Breast epithelium (tissue), 4 donors: ENCODE results near the gene TRIM40. TPM values are rescaled to one million over a fixed set of nuclear protein-coding genes. Genes with fewer than 3 reads are reported as not detected.

Experiments used
- DNase-seq, 2 donors: peaks; one replicate each; pipeline ENCODE4 v3.0.0-alpha.2; 2019; ENCODE audit warnings: low spot score in 2 of 2
- H3K27ac ChIP-seq, 2 donors: fragments of 200-600 bp; sonication (generic) in 1 of 2; one replicate each; pipeline ENCODE4 v1.5.1; 2016 to 2019; ENCODE audit warnings: mild to moderate bottlenecking in 1 of 2
- H3K27me3 ChIP-seq, 2 donors: fragments of 200-600 bp; sonication (generic) in 1 of 2; one replicate each; pipeline versions ENCODE4 v1.5.1 to v1.6.0; 2017 to 2019; ENCODE audit warnings: control low read depth in 1 of 2, mild to moderate bottlenecking in 1 of 2
- H3K36me3 ChIP-seq: fragments of 200-600 bp; one replicate; pipeline ENCODE4 v1.5.1; 2019
- H3K4me1 ChIP-seq, 2 donors: fragments of 200-600 bp; sonication (generic); one replicate each; pipeline ENCODE4 v1.5.1; 2016 to 2019; ENCODE audit warnings: control low read depth in 1 of 2
- H3K4me3 ChIP-seq, 3 donors: fragments of 200-600 bp; sonication (generic); 1 replicate in 2 of 3; 2 replicates in 1 of 3; pipeline ENCODE4 v1.5.1; 2016 to 2019; ENCODE audit warnings: mild to moderate bottlenecking in 3 of 3, moderate library complexity in 2 of 3
- H3K9me3 ChIP-seq, 2 donors: fragments of 200-600 bp; sonication (generic) in 1 of 2; one replicate each; pipeline ENCODE4 v1.5.1; 2016 to 2019; ENCODE audit warnings: control low read depth in 1 of 2
- POLR2A ChIP-seq: fragments of 450-650 bp; IDR thresholded peaks from one replicate; pipeline ENCODE4 v1.6.1; 2016; ENCODE audit warnings: antibody characterized with exemption, mild to moderate bottlenecking, moderate library complexity
- POLR2AphosphoS5 ChIP-seq, 3 donors: sonication (generic); formaldehyde crosslinking; IDR thresholded peaks; one replicate each; pipeline ENCODE4 v1.6.1; 2017; ENCODE audit warnings: antibody characterized with exemption in 3 of 3
- intact Hi-C: fragments of 100-400 bp; cut with DNase I; formaldehyde crosslinking; loops from one replicate; pipeline ENCODE4 v1.15.1; 2023; ENCODE audit warnings: low total_unique reads
- total RNA-seq, 3 donors: library from RNA; depleted of rRNA; stranded (reverse); fragments of >200 nt; gene quantifications; one replicate each; pipeline ENCODE4 v1.1.0, GENCODE V29; 2016
- TF ChIP-seq, protein P1 (sequence below), 3 donors: fragments of 450-650 bp; IDR thresholded peaks; one replicate each; pipeline ENCODE4 v1.5.1; 2016 to 2017; ENCODE audit warnings: antibody characterized with exemption in 3 of 3, mild to moderate bottlenecking in 3 of 3, moderate library complexity in 3 of 3

The TRIM40 gene
- total RNA-seq, 3 donors from 2014 or later, result 0.33 TPM; not detected in 2

DNA sequence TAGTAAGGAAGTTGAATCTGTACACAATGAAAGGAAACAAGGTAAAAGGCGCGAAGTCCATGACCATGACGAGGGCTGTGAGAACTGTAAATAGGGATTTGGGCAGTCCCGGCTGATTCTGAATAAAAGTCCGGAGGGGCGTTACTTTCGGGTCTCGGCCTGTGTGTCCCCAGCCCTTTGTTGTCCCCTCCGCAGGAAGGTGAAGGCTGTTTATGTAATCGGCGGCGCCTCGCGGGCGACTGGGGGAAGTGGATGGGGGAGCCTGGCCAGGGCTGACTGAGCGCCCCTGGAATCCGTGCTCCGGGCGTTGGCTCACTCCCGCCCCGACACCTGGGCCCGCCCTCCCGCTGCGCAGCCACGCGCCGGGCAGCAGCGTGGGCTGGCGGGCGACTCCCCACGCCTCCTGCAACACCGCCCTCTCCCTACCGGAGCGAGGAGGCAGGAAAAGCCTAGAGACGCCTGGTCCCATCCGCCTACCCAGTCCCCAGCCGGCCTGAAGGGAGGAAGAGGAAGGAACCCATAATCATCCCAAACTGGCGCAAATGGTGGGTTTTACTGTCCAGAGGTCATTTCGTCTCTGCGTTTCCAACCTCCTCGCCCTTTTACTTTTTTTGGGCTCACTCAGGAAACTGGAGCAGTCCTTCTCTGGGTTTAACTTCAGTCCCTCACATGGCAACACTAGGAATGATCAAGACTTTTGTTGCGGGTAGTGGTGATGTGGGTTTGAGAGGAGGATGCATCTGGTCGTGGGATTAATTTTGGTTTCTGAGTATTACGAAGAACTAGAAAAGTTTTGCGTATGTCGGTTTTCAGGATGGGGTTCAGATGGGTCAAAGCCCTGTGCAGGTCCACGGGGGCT is 35.1 kb upstream of the TRIM40 start:
- H3K27ac ChIP-seq, result peak overlapping the region; percentile 88 to 93
- H3K9me3 ChIP-seq, result no peaks in the 10 kb centered on the region
- H3K27me3 ChIP-seq, result peaks cover 0 to 9% of the 10 kb centered on the region in 2 donors
- TF ChIP-seq POLR2A, result no peak
- peak in 1 of 3 donors; percentile 54 for TF ChIP-seq POLR2AphosphoS5 (IDR thresholded peaks at IDR 0.05)
- no peaks in the 10 kb centered on the region for H3K36me3 ChIP-seq
- peak; percentile 73 to 78 for DNase-seq
- intact Hi-C loops, result no loop called here
- H3K4me1 ChIP-seq, result peaks cover 4 to 19% of the 10 kb centered on the region in 2 donors
- peak overlapping the region; percentile 18 to 68 (median 51) for H3K4me3 ChIP-seq

DNA sequence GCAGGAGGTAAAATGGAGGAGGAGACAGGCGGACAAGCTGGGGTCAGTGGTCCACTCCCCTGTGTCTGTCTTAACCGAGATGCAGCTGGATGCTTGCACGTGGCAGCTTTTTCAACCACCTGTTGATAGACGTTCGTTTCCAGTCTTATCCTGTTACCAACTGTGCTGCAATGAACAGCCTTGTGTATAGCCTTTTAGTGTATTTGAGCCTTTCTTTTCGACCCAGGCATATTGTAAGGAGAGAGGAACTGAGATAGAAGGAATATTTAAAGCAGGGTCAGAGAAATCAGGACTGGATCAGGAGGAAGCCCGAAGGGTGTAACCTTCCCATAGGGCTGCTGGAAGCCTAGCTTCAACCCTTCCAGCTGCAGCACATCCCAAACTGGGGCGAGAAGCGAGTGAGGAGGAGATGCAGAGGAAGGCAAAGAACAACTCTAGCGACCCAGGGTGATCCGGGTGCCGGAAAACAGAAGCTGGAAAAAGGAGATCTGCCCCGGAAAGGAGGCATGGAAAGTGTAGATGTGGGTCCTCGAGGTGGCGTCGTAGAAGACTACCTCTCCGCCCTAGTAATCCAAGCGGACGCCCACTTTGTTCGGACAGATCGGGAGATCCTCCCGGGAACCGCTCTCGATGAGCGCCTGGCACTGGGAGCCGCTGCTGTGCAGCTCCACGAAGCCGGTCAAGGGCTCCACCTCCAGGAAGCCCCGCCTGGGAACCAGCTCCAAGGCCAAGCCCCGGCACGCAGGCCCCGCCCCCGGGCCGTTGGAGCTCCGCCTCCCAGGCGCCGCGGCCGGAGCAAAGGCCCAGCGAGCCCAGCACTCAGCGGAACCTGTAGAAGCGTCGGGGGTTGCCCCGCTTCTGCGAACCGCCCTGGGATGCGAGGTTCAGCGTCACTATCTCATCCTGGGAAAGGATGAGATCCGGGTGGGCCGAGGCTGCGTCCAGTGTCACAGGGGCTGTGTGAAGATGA is 34.2 kb upstream of the TRIM40 start:
- DNase-seq, result peak; percentile 89 to 92
- peak overlapping the region; percentile 88 to 93 for H3K27ac ChIP-seq
- H3K27me3 ChIP-seq, result peaks cover 0 to 12% of the 10 kb centered on the region in 2 donors
- H3K9me3 ChIP-seq, result no peaks in the 10 kb centered on the region
- peaks cover 4 to 19% of the 10 kb centered on the region in 2 donors for H3K4me1 ChIP-seq
- TF ChIP-seq POLR2A (peak; percentile 47), POLR2AphosphoS5 (IDR thresholded peaks at IDR 0.05) (peak in 2 of 3 donors; percentile 38 to 68)
- TF ChIP-seq, protein P1, sequence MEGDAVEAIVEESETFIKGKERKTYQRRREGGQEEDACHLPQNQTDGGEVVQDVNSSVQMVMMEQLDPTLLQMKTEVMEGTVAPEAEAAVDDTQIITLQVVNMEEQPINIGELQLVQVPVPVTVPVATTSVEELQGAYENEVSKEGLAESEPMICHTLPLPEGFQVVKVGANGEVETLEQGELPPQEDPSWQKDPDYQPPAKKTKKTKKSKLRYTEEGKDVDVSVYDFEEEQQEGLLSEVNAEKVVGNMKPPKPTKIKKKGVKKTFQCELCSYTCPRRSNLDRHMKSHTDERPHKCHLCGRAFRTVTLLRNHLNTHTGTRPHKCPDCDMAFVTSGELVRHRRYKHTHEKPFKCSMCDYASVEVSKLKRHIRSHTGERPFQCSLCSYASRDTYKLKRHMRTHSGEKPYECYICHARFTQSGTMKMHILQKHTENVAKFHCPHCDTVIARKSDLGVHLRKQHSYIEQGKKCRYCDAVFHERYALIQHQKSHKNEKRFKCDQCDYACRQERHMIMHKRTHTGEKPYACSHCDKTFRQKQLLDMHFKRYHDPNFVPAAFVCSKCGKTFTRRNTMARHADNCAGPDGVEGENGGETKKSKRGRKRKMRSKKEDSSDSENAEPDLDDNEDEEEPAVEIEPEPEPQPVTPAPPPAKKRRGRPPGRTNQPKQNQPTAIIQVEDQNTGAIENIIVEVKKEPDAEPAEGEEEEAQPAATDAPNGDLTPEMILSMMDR (IDR thresholded peaks at IDR 0.05), result no peak
- H3K36me3 ChIP-seq, result no peaks in the 10 kb centered on the region
- intact Hi-C loops, result no loop called here
- H3K4me3 ChIP-seq, result peak overlapping the region; percentile 39 to 68 (median 51)

DNA sequence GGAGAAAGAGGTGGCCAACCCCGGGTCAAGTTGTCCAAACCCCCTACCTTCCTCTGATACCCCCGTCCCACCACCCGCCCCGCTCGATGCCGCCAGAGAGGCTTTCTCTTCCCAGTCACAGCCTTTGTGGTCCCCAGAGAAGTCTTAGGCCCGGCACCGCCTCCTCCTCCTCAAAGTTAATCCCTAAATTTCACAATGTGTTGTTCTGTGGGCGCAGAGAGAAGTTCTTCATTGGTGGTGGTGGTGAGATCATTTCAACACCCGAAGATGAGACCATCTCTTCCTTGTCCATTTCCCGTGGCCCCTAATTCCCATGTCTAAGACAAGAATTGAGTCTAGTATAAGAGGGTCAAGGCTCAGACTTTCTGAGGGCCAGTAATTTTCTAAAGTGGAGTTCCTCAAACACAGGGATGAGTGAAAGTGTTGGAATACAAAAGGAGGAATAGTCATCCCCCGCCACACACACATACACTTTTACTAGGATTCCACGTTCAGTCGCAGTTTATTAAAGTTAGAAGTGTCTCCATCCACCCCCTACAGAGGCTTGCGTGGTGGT is 33.4 kb upstream of the TRIM40 start:
- intact Hi-C loops, result no loop called here

DNA sequence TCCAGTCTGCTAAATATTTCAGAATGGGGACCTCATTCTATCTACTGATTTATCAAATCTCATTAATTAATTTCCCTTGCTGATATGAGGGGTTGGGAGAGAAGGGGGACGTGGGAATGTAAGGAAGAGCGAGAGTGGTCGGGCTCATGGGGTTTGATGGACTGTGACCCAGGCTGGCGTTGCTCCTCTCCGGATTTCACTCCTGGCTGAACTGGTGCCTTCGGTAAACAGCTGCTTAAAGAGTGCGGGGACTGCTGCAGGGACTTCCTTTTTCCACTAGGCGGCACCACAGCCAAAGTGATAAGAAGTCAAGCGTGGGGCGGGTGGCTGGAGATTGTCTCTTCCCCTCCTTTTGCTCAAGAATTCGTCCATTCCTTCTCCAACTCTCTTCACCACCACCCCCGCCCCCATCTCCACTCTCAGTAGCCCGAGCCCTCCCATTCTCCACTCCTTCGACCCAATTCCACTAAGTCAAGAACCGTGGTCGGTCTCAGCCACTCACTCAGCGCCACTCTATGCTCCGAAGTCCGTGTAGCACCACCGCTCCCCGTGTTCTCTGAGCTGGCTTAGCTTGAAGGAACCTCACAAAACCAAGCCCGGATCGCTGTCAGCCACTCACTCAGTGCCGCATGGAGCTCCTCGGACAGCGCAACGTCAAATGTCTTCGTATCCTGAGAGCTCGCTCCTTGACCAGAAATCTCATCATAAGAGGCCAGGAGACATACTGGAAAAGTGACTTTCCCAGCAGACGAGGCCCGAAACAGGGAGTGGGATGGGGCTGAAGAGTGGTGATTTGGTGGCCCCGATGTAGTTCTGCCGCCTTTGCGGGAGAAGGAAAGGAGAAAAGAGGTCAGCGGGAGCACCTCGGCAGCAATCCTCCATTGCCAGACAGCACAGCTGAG is 32.7 kb upstream of the TRIM40 start:
- Histone ChIP-seq H3K9me3 (no peaks in the 10 kb centered on the region), H3K4me3 (peak overlapping the region; percentile 31 to 68 (median 48)), H3K27me3 (peaks cover 0 to 16% of the 10 kb centered on the region in 2 donors), H3K4me1 (peaks cover 4 to 19% of the 10 kb centered on the region in 2 donors), H3K36me3 (no peaks in the 10 kb centered on the region), H3K27ac (peak overlapping the region; percentile 88 to 93)
- no peak for TF ChIP-seq POLR2A
- peak in 1 of 3 donors; percentile 47 for TF ChIP-seq POLR2AphosphoS5 (IDR thresholded peaks at IDR 0.05)
- TF ChIP-seq, protein P1 (IDR thresholded peaks at IDR 0.05), result peak; percentile 84 to 96 (median 94)
- intact Hi-C loops, result no loop called here
- DNase-seq, result peak; percentile 86 to 90

More for the DNA sequence above, 33.4 kb upstream of the TRIM40 start:
- H3K9me3 ChIP-seq, result no peaks in the 10 kb centered on the region
- H3K27ac ChIP-seq, result peak overlapping the region; percentile 88 to 93
- H3K4me3 ChIP-seq, result peak overlapping the region; percentile 39 to 68 (median 51)
- H3K4me1 ChIP-seq, result peaks cover 4 to 19% of the 10 kb centered on the region in 2 donors
- H3K36me3 ChIP-seq, result no peaks in the 10 kb centered on the region
- DNase-seq, result peak in 1 of 2 donors; percentile 43
- no peak for TF ChIP-seq POLR2A
- no peak for TF ChIP-seq POLR2AphosphoS5 (IDR thresholded peaks at IDR 0.05)
- TF ChIP-seq, protein P1 (IDR thresholded peaks at IDR 0.05), result no peak
- peaks cover 0 to 13% of the 10 kb centered on the region in 2 donors for H3K27me3 ChIP-seq
